Liver (tissue), 9 donors: ENCODE data around the gene ATG4B. TPM values are rescaled to one million over a fixed set of nuclear protein-coding genes. Genes with fewer than 3 reads are reported as not detected.

Source experiments
- DNase-seq: peaks from one replicate; pipeline ENCODE4 v3.0.0-alpha.2; 2017; ENCODE audit warnings: low spot score
- H3K27ac ChIP-seq, 2 donors: one replicate each; pipeline ENCODE4 v1.7.0; 2013; ENCODE audit warnings: inconsistent platforms in 2 of 2, low read length in 2 of 2, control low read depth in 1 of 2, low read depth in 1 of 2, mild to moderate bottlenecking in 1 of 2
- H3K27me3 ChIP-seq, 4 donors: one replicate each; pipeline versions ENCODE4 v1.6.1 to v1.7.0; 2013; ENCODE audit warnings: low read length in 3 of 4, inconsistent platforms in 1 of 4, mild to moderate bottlenecking in 1 of 4, moderate library complexity in 1 of 4; ENCODE audit not compliant: control insufficient read depth in 4 of 4, insufficient read depth in 4 of 4
- H3K36me3 ChIP-seq, 4 donors: one replicate each; pipeline versions ENCODE4 v1.6.1 to v1.7.0; 2013; ENCODE audit warnings: low read length in 3 of 4, mild to moderate bottlenecking in 3 of 4, low read depth in 1 of 4, moderate library complexity in 1 of 4; ENCODE audit not compliant: control insufficient read depth in 4 of 4, insufficient read depth in 3 of 4
- H3K4me1 ChIP-seq, 4 donors: one replicate each; pipeline versions ENCODE4 v1.6.1 to v1.7.0; 2013; ENCODE audit warnings: low read length in 3 of 4, mild to moderate bottlenecking in 3 of 4, moderate library complexity in 1 of 4; ENCODE audit not compliant: control insufficient read depth in 4 of 4, insufficient read depth in 4 of 4
- H3K4me3 ChIP-seq, 3 donors: one replicate each; pipeline versions ENCODE4 v1.6.1 to v1.7.0; 2013; ENCODE audit warnings: low read length in 3 of 3, control low read depth in 1 of 3, low read depth in 1 of 3, mild to moderate bottlenecking in 1 of 3
- H3K9ac ChIP-seq, 2 donors: one replicate each; pipeline ENCODE4 v1.7.0; 2013; ENCODE audit warnings: low read length in 2 of 2, mild to moderate bottlenecking in 2 of 2, moderate library complexity in 2 of 2, control low read depth in 1 of 2, low read depth in 1 of 2
- H3K9me3 ChIP-seq, 4 donors: one replicate each; pipeline versions ENCODE4 v1.6.1 to v1.7.0; 2013; ENCODE audit warnings: low read length in 3 of 4; ENCODE audit not compliant: control insufficient read depth in 4 of 4
- ATF3 ChIP-seq: IDR thresholded peaks from 2 replicates; pipeline ENCODE4 v1.6.1; 2016; ENCODE audit warnings: antibody characterized with exemption
- EGR1 ChIP-seq, 2 donors: IDR thresholded peaks; 2 replicates each; pipeline ENCODE4 v1.6.1; 2016 to 2018; ENCODE audit warnings: antibody characterized with exemption in 2 of 2, low read depth in 2 of 2
- FOXA2 ChIP-seq: IDR thresholded peaks from 2 replicates; pipeline ENCODE4 v1.6.1; 2016; ENCODE audit warnings: antibody characterized with exemption
- HNF4A ChIP-seq, 2 donors: conservative IDR thresholded peaks; 2 replicates each; pipeline ENCODE4 v1.6.1; 2016; ENCODE audit warnings: antibody characterized with exemption in 2 of 2, mild to moderate bottlenecking in 2 of 2
- HNF4G ChIP-seq: IDR thresholded peaks from 2 replicates; pipeline ENCODE4 v1.6.1; 2016; ENCODE audit warnings: antibody characterized with exemption
- RXRA ChIP-seq, 2 donors: IDR thresholded peaks; 2 replicates each; pipeline ENCODE4 v1.6.1; 2017 to 2018; ENCODE audit warnings: antibody characterized with exemption in 2 of 2, mild to moderate bottlenecking in 1 of 2
- SP1 ChIP-seq: IDR thresholded peaks from 2 replicates; pipeline ENCODE4 v1.6.1; 2018; ENCODE audit warnings: antibody characterized with exemption, mild to moderate bottlenecking
- YY1 ChIP-seq: IDR thresholded peaks from 2 replicates; pipeline ENCODE4 v1.6.1; 2016; ENCODE audit warnings: antibody characterized with exemption, mild to moderate bottlenecking
- WGBS: extraction: QIAGEN DNeasy Blood & Tissue Kit; methylation state at CpG from one replicate; pipeline ENCODE4 v1.1.7; 2013; 5-methylcytosine and 5-hydroxymethylcytosine counted together
- polyA plus RNA-seq, 2 donors: library from polyadenylated mRNA; stranded (reverse) in 1 of 2; unstranded in 1 of 2; fragments of 200-250 nt in 1 of 2; fragments of >200 nt in 1 of 2; fragmentation: Nextera tagmentation in 1 of 2; extraction: Ambion mirVana in 1 of 2; gene quantifications; one replicate each; pipeline versions ENCODE4 v1.2.1 to v1.2.3, GENCODE V29; 2013 to 2015
- total RNA-seq, 2 donors: library from RNA; depleted of rRNA; stranded (reverse); fragments of >200 nt; gene quantifications; one replicate each; pipeline ENCODE4 v1.2.3, GENCODE V29; 2014
- TF ChIP-seq, protein P1 (sequence below): IDR thresholded peaks from 2 replicates; pipeline ENCODE4 v1.6.1; 2016; ENCODE audit warnings: antibody characterized with exemption
- TF ChIP-seq, protein P2 (sequence below): IDR thresholded peaks from 2 replicates; pipeline ENCODE4 v1.6.1; 2016; ENCODE audit warnings: antibody characterized with exemption
- TF ChIP-seq, protein P3 (sequence below): IDR thresholded peaks from 2 replicates; pipeline ENCODE4 v1.6.1; 2016; ENCODE audit warnings: antibody characterized with exemption, mild to moderate bottlenecking
- donor health status: healthy.
- donor health status: healthy.
- donor health status: healthy.
- donor health status: healthy.
- donor health status: healthy.

The ATG4B gene
- total and polyA plus RNA-seq, 4 donors: 31.0 to 50.3 (median 37.7) TPM

GRCh38 chr2:241615041-241615440, 22.5 kb upstream of the ATG4B start:
- no peaks in the 10 kb centered on the region for H3K27me3 ChIP-seq
- no peak for DNase-seq
- no peak overlapping the region for H3K27ac ChIP-seq
- peaks cover 10 to 20% (median 16%) of the 10 kb centered on the region in 4 donors for H3K4me1 ChIP-seq
- no peak overlapping the region for H3K4me3 ChIP-seq
- WGBS: 80% methylated on average over 11 of the region's 11 CpGs
- TF ChIP-seq ATF3 (no peak), RXRA (IDR thresholded peaks at IDR 0.05) (no peak), FOXA2 (no peak), YY1 (no peak), SP1 (no peak), HNF4G (no peak)
- TF ChIP-seq, protein P1, sequence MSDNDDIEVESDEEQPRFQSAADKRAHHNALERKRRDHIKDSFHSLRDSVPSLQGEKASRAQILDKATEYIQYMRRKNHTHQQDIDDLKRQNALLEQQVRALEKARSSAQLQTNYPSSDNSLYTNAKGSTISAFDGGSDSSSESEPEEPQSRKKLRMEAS: no peak
- TF ChIP-seq, protein P2, sequence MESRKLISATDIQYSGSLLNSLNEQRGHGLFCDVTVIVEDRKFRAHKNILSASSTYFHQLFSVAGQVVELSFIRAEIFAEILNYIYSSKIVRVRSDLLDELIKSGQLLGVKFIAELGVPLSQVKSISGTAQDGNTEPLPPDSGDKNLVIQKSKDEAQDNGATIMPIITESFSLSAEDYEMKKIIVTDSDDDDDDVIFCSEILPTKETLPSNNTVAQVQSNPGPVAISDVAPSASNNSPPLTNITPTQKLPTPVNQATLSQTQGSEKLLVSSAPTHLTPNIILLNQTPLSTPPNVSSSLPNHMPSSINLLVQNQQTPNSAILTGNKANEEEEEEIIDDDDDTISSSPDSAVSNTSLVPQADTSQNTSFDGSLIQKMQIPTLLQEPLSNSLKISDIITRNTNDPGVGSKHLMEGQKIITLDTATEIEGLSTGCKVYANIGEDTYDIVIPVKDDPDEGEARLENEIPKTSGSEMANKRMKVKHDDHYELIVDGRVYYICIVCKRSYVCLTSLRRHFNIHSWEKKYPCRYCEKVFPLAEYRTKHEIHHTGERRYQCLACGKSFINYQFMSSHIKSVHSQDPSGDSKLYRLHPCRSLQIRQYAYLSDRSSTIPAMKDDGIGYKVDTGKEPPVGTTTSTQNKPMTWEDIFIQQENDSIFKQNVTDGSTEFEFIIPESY: no peak
- H3K9me3 ChIP-seq: no peaks in the 10 kb centered on the region
- H3K9ac ChIP-seq: no peak overlapping the region
- H3K36me3 ChIP-seq: no peaks in the 10 kb centered on the region

DNA sequence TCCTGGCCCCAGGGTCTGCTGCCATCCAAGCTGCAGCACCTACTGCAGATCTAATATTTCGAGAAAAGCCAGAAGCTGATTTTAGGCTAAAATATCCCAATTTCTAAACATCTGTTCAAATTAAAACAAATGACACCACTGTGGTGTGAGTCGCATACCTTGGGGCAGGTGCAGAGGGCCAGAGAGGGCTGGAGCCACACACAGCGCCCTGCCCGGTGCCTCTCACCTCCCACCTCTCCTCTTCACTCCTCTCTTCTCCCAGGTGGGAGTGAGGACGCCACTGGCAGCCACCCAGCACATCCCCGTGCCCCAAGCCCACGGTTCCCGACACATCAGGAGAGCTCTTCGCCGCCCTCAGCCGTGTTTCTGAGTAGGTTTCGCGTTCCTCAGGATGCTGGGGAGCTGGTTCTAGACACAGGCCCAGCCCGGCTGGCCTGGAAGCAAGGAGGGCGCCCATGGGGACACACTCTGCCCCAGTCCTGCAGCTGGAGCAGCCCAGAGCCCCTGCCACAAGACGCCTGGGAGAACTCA, 21.9 kb upstream of the ATG4B start:
- H3K36me3 ChIP-seq: peaks cover 0 to 2% (median 0%) of the 10 kb centered on the region in 4 donors
- no peaks in the 10 kb centered on the region for H3K27me3 ChIP-seq
- no peak overlapping the region for H3K4me3 ChIP-seq
- no peak overlapping the region for H3K9ac ChIP-seq
- no peak for TF ChIP-seq EGR1 (IDR thresholded peaks at IDR 0.05; ENCODE audit: low read depth in 2 of 2)
- 97% methylated on average over 16 of the region's 16 CpGs for WGBS
- no peaks in the 10 kb centered on the region for H3K9me3 ChIP-seq
- peaks cover 7 to 19% (median 13%) of the 10 kb centered on the region in 4 donors for H3K4me1 ChIP-seq
- H3K27ac ChIP-seq: no peak overlapping the region
- no peak for DNase-seq

DNA sequence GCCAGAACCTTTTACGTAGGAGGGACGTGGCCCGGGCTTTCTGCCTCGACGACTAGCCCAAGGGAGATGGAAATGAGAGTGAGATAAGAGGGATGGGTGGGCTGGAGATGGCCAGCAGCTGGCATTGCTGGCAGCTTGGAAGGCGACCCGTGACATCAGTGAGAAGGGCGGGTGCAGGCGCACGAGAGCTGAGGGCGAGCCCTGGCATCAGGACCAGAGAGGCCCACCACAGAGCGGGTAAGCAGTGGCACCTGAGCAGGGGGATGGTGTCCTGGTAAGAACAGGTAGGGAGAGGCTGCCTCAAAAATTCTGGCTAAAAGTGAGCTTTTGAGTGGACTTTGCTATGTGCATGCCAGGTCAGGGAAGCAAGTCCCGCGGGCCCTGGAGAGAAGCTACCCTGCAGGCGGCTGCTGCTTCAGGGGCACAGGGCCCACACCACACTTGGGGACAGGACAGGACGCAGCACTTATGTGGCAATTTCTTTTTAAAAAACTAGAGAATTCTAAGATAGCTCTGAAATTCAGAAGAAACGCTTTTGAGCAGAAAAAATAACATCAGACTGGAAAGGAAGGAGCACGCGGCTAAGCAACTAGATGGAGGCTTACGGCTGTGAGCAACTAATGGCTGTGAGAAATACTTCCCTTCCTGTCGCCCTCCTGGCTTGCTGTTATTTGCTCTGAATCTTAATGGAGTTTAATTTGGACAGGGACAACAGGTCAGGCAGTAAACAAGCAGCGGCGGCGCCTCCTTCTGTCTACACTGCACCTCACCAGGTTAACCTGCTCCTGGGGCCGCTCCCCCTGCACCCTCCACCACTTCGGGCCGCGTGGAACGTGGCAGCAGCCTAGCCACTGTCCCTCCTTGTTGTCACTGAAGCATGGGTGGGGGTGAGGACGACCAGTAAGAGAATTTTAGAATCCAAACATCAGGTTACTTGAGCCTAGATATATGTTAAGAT, 21.0 kb upstream of the ATG4B start:
- H3K27me3 ChIP-seq: no peaks in the 10 kb centered on the region
- peak overlapping the region in 1 of 2 donors; percentile 52 for H3K9ac ChIP-seq
- peak overlapping the region; percentile 40 to 72 (median 42) for H3K4me3 ChIP-seq
- peak overlapping the region; percentile 17 to 31 for H3K27ac ChIP-seq
- DNase-seq: no peak
- WGBS: 65% methylated on average over 30 of the region's 30 CpGs
- peaks cover 0 to 2% (median 0%) of the 10 kb centered on the region in 4 donors for H3K36me3 ChIP-seq
- H3K9me3 ChIP-seq: no peaks in the 10 kb centered on the region
- TF ChIP-seq HNF4A (conservative IDR thresholded peaks at IDR 0.05) (peak; percentile 23 to 33), EGR1 (IDR thresholded peaks at IDR 0.05; ENCODE audit: low read depth in 2 of 2) (no peak)
- TF ChIP-seq, protein P3, sequence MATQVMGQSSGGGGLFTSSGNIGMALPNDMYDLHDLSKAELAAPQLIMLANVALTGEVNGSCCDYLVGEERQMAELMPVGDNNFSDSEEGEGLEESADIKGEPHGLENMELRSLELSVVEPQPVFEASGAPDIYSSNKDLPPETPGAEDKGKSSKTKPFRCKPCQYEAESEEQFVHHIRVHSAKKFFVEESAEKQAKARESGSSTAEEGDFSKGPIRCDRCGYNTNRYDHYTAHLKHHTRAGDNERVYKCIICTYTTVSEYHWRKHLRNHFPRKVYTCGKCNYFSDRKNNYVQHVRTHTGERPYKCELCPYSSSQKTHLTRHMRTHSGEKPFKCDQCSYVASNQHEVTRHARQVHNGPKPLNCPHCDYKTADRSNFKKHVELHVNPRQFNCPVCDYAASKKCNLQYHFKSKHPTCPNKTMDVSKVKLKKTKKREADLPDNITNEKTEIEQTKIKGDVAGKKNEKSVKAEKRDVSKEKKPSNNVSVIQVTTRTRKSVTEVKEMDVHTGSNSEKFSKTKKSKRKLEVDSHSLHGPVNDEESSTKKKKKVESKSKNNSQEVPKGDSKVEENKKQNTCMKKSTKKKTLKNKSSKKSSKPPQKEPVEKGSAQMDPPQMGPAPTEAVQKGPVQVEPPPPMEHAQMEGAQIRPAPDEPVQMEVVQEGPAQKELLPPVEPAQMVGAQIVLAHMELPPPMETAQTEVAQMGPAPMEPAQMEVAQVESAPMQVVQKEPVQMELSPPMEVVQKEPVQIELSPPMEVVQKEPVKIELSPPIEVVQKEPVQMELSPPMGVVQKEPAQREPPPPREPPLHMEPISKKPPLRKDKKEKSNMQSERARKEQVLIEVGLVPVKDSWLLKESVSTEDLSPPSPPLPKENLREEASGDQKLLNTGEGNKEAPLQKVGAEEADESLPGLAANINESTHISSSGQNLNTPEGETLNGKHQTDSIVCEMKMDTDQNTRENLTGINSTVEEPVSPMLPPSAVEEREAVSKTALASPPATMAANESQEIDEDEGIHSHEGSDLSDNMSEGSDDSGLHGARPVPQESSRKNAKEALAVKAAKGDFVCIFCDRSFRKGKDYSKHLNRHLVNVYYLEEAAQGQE: no peak
- H3K4me1 ChIP-seq: peaks cover 6 to 19% (median 11%) of the 10 kb centered on the region in 4 donors
